DND-41 (cell line): ENCODE measurements around the gene TPM1.

Experiments
- ATAC-seq: fragments of 200-7000 bp; cut with Tn5 transposase; 3 replicates; pipeline ENCODE4 v1.9.1; 2021; ENCODE audit warnings: low read depth; ENCODE audit not compliant: insufficient read depth
- DNase-seq: peaks from one replicate; pipeline ENCODE4 v3.0.0-alpha.2; 2020
- H2AFZ ChIP-seq: 2 replicates; pipeline ENCODE4 v1.6.0; 2012; ENCODE audit warnings: low read depth, low read length
- H3K27ac ChIP-seq: 2 replicates; pipeline ENCODE4 v1.5.1; 2012; ENCODE audit warnings: low read length, inconsistent platforms
- H3K27me3 ChIP-seq: fragments of 200-600 bp; sonication (generic); 2 replicates; pipeline ENCODE4 v1.6.0; 2012; ENCODE audit warnings: low read length, mild to moderate bottlenecking, inconsistent platforms; ENCODE audit not compliant: insufficient read depth, poor library complexity
- H3K36me3 ChIP-seq: 2 replicates; pipeline ENCODE4 v1.5.1; 2012; ENCODE audit warnings: low read length, inconsistent platforms; ENCODE audit not compliant: insufficient read depth
- H3K4me1 ChIP-seq: 2 replicates; pipeline ENCODE4 v1.5.1; 2012; ENCODE audit warnings: mild to moderate bottlenecking, low read length; ENCODE audit not compliant: insufficient read depth
- H3K4me2 ChIP-seq: 2 replicates; pipeline ENCODE4 v1.6.0; 2012; ENCODE audit warnings: mild to moderate bottlenecking, moderate library complexity, low read length, inconsistent platforms; ENCODE audit not compliant: insufficient read depth
- H3K4me3 ChIP-seq, 2 experiments: fragments of 200-600 bp in 1 of 2; shearing (Covaris generic) in 1 of 2; 2 replicates each; pipeline ENCODE4 v1.5.1; 2012 to 2016; ENCODE audit warnings: inconsistent platforms in 2 of 2, low read length in 2 of 2, mild to moderate bottlenecking in 2 of 2, low read depth in 1 of 2, moderate library complexity in 1 of 2
- H3K79me2 ChIP-seq: 2 replicates; pipeline ENCODE4 v1.6.0; 2012; ENCODE audit warnings: low read length, inconsistent platforms; ENCODE audit not compliant: insufficient read depth
- H3K9ac ChIP-seq: 2 replicates; pipeline ENCODE4 v1.6.0; 2012; ENCODE audit warnings: low read depth, mild to moderate bottlenecking, inconsistent platforms, low read length, moderate library complexity
- H3K9me3 ChIP-seq: 2 replicates; pipeline ENCODE4 v1.5.1; 2012; ENCODE audit warnings: low read length, moderate library complexity, mild to moderate bottlenecking, inconsistent platforms; ENCODE audit not compliant: insufficient read depth, severe bottlenecking
- H4K20me1 ChIP-seq: 2 replicates; pipeline ENCODE4 v1.6.0; 2012; ENCODE audit warnings: low read length; ENCODE audit not compliant: insufficient read depth
- EZH2 ChIP-seq: IDR thresholded peaks from 3 replicates; pipeline ENCODE4 v1.6.1; 2012; ENCODE audit warnings: borderline replicate concordance, low read depth, mild to moderate bottlenecking, moderate library complexity, low read length, inconsistent platforms; ENCODE audit not compliant: severe bottlenecking
- TF ChIP-seq, protein P1 (sequence below): IDR thresholded peaks from 2 replicates; pipeline ENCODE4 v1.5.1; 2012; ENCODE audit warnings: borderline replicate concordance, low read length, moderate library complexity, mild to moderate bottlenecking; ENCODE audit not compliant: poor library complexity, severe bottlenecking; ENCODE audit errors: extremely low read depth

The TPM1 gene

DNA sequence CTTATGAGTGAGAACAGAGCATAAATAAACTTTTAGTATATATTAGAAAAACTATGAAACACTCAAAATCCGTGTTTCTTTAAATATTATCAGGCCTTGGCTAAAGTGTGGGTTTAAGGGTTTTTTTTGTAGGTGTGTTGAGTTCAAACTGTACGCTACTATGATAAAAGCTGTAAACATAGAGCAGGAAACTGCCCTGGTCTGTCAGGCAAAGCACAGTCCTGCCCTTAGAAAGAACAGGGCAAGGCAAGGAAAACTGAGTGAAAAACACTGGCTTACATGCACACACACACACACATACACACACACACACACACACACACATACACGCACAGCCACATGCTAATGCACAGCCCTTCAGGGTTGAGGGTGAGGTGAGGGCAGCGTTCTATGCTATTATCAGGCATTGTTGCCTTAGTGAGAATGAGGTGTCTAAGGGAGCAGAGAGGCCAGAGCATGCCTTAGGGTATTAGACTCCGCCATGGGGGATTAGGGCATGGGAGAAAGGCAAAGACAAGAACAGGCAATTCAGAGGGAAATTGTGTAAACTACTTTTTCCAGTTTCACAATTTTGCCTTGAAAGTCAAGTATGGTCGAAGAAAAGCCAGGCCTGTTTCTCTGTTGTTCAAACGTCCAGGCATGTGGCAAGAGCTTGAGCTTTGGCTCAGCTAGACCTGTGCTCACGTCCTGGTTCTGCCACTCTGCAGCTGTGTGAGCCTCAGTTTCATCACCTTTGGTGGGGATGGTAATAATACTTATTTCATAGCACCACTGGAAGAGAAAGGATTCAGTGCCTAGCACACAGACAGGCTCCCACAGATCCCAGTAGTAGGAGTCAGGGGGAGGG is 36.3 kb upstream of the TPM1 start:
- Histone ChIP-seq H4K20me1 (no peaks in the 10 kb centered on the region), H3K4me3 (no peak overlapping the region), H3K9ac (no peak overlapping the region), H2AFZ (no peak overlapping the region), H3K9me3 (no peaks in the 10 kb centered on the region), H3K4me2 (no peak overlapping the region), H3K27ac (no peak overlapping the region), H3K4me1 (no peaks in the 10 kb centered on the region), H3K27me3 (no peaks in the 10 kb centered on the region), H3K79me2 (no peaks in the 10 kb centered on the region), H3K36me3 (no peaks in the 10 kb centered on the region)
- TF ChIP-seq EZH2 = no peak
- TF ChIP-seq, protein P1, sequence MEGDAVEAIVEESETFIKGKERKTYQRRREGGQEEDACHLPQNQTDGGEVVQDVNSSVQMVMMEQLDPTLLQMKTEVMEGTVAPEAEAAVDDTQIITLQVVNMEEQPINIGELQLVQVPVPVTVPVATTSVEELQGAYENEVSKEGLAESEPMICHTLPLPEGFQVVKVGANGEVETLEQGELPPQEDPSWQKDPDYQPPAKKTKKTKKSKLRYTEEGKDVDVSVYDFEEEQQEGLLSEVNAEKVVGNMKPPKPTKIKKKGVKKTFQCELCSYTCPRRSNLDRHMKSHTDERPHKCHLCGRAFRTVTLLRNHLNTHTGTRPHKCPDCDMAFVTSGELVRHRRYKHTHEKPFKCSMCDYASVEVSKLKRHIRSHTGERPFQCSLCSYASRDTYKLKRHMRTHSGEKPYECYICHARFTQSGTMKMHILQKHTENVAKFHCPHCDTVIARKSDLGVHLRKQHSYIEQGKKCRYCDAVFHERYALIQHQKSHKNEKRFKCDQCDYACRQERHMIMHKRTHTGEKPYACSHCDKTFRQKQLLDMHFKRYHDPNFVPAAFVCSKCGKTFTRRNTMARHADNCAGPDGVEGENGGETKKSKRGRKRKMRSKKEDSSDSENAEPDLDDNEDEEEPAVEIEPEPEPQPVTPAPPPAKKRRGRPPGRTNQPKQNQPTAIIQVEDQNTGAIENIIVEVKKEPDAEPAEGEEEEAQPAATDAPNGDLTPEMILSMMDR = no peak
- ATAC-seq (no peak), DNase-seq (no peak)

DNA sequence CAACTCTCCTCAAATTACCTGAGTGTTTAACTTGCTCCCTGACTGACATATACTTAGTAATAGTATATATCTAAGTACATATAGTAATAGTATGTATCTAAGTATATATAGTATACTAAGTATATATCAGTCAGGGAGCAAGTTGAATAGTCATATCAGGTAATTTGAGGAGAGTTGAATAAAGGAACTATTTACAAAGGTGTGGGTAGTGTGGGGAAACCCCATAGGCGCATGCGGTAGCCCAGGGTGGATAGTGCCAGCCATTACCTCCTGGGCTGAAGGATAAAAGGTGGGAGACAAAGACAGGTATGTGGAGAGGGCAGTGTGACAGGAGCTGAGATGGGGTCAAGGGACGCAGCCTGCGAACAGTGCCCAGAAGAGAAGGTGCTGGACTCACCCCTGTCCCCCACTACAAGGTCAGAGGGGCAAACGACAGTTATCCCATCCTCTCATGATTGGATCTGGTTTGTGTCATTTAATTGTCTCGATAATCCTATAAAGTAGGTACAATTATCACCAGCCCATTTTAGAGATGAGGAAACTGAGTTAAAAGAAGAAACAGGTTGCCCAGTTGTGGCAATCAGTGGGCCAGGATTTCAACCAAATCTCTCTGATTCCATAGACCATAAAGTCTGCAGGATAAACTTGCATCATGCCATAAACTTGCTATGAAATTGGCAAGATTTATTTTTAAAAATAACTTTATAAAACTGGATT is 34.1 kb upstream of the TPM1 start:
- Histone ChIP-seq H3K79me2 (no peaks in the 10 kb centered on the region), H3K4me3 (no peak overlapping the region), H2AFZ (no peak overlapping the region), H4K20me1 (no peaks in the 10 kb centered on the region), H3K4me2 (no peak overlapping the region), H3K27me3 (peaks cover 2% of the 10 kb centered on the region), H3K36me3 (no peaks in the 10 kb centered on the region), H3K27ac (no peak overlapping the region), H3K9me3 (no peaks in the 10 kb centered on the region), H3K9ac (no peak overlapping the region), H3K4me1 (no peaks in the 10 kb centered on the region)
- DNase-seq (no peak), ATAC-seq (no peak)
- TF ChIP-seq EZH2 = no peak
- TF ChIP-seq, protein P1 = no peak

DNA sequence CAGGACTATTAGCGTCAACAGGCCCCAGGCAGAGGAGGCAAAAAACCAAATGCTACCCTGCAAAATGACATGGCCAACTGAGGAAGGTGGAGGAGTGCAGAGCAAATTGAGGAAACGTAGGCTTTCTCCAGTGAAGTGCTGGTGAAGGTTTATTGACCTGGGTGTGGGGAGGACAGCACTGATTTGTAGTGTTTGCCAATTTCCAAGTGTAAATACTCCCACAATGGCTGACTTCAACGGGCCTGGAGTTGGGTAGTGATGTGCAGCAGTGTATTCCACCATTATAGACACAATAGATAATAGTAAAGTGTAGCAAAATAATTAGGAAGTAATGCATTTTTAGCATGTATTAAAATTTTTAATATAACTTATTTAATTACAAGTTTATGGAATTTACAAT is 32.2 kb upstream of the TPM1 start:
- TF ChIP-seq EZH2 = no peak
- TF ChIP-seq, protein P1 = no peak
- no peak for ATAC-seq
- no peak overlapping the region for H3K9ac ChIP-seq
- no peak overlapping the region for H3K27ac ChIP-seq
- H3K4me2 ChIP-seq = no peak overlapping the region
- H2AFZ ChIP-seq = no peak overlapping the region
- no peak overlapping the region for H3K4me3 ChIP-seq
- DNase-seq = no peak
- H3K4me1 ChIP-seq = no peaks in the 10 kb centered on the region
- H3K27me3 ChIP-seq = peaks cover 2% of the 10 kb centered on the region
- H3K79me2 ChIP-seq = no peaks in the 10 kb centered on the region
- H3K9me3 ChIP-seq = no peaks in the 10 kb centered on the region
- H4K20me1 ChIP-seq = no peaks in the 10 kb centered on the region
- H3K36me3 ChIP-seq = no peaks in the 10 kb centered on the region
